Fibroblast of lung (primary cell): Measurements from ENCODE around the gene CTLA4.

ENCODE experiments used
- CTCF ChIP-seq, 2 donors: IDR thresholded peaks in 1 of 2; conservative IDR thresholded peaks in 1 of 2; 1 replicate in 1 of 2; 2 replicates in 1 of 2; pipeline ENCODE4 v1.5.1; 2011 to 2012; ENCODE audit warnings: low read length in 2 of 2, control low read depth in 1 of 2, inconsistent platforms in 1 of 2, low read depth in 1 of 2, mild to moderate bottlenecking in 1 of 2
- EZH2 ChIP-seq: IDR thresholded peaks from 2 replicates; pipeline ENCODE4 v1.5.1; 2012; ENCODE audit warnings: low read length, control low read depth, mild to moderate bottlenecking; ENCODE audit errors: missing control alignments

- no peak for TF ChIP-seq CTCF (conservative IDR thresholded peaks at IDR 0.05 in 1 of 2, IDR thresholded peaks at IDR 0.05 in 1 of 2; ENCODE audit: low read depth in 1 of 2, low read length in 2 of 2)
- no peak for TF ChIP-seq EZH2
Observed at GRCh38 chr2:203893840-203894239, 26.3 kb downstream of the CTLA4 start.
